HEK293 (cell line): ENCODE measurements around the gene DPP6.
"Not testable (repeated sequence)": the region's sequence is repeated elsewhere in the genome, so short reads cannot be mapped to it uniquely, and the experiment has no call there.

Experiments
- CTCF ChIA-PET: fragments of 350-600 bp; formaldehyde crosslinking; extraction: SDS; loops from one replicate; lab custom pipeline; 2021; ENCODE audit warnings: antibody characterized with exemption; lab: Yijun Ruan, JAX
- POLR2A ChIA-PET: fragments of 300-600 bp; formaldehyde crosslinking; extraction: SDS; loops from one replicate; lab custom pipeline; 2020; ENCODE audit warnings: antibody characterized with exemption, inconsistent platforms; lab: Yijun Ruan, JAX
- H3K27ac ChIP-seq: fragments of 200-500 bp; sonication (Bioruptor generic); 2 replicates; pipeline ENCODE4 v1.5.1; 2014; ENCODE audit warnings: low read depth, low read length, control low read depth, inconsistent platforms; ENCODE audit errors: extremely low read depth
- H3K36me3 ChIP-seq, 2 experiments: fragments of 200-500 bp in 1 of 2; sonication (Bioruptor generic) in 1 of 2; 1 replicate in 1 of 2; 2 replicates in 1 of 2; pipeline ENCODE4 v1.5.1; 2014 to 2017; ENCODE audit warnings: inconsistent platforms in 2 of 2, low read length in 2 of 2; ENCODE audit not compliant: control insufficient read depth in 2 of 2, insufficient read depth in 1 of 2
- H3K4me1 ChIP-seq: fragments of 200-500 bp; sonication (Bioruptor generic); 2 replicates; pipeline ENCODE4 v1.5.1; 2014; ENCODE audit warnings: mild to moderate bottlenecking, low read length, inconsistent platforms; ENCODE audit not compliant: control insufficient read depth, insufficient read depth
- H3K4me3 ChIP-seq: 2 replicates; pipeline ENCODE4 v1.5.1; 2011; ENCODE audit warnings: low read depth, mild to moderate bottlenecking, control low read depth, low read length, moderate library complexity
- H3K9me3 ChIP-seq: fragments of 200-500 bp; sonication (Bioruptor generic); 2 replicates; pipeline ENCODE4 v1.5.1; 2014; ENCODE audit warnings: low read depth, low read length, inconsistent platforms; ENCODE audit not compliant: control insufficient read depth, insufficient read depth
- ZNF654 ChIP-seq: fragments of 450-650 bp; formaldehyde crosslinking; IDR thresholded peaks from 2 replicates; pipeline ENCODE4 v1.5.1; 2016; ENCODE audit warnings: low read depth, missing biosample characterization, missing genetic modification characterization

DPP6 gene

DNA sequence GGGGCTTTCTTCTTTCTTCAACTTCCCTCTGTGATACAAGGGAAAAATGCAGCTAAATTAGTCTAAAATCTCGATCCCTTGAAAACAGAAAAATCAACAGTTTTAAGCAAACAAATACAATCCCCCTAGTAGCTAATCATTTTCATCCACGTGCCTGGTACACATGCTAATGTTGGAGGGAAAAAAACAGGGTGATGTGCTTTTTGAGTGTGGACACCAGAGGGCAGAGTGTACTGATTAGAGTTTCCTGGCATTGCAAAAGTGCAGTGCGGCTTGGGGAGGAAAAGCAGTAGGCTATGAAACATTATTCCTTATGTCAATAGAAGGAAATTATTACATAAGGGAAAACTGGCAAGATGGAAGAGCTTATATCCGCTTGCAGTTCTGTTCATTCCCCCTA, 19.6 kb downstream of the DPP6 start:
- H3K36me3 ChIP-seq, H3K4me3 ChIP-seq, H3K9me3 ChIP-seq, POLR2A ChIA-PET, H3K4me1 ChIP-seq, H3K27ac ChIP-seq: not testable (repeated sequence)
- CTCF ChIA-PET: interaction anchor here (1.0 kb wide), 1 partner anchor 432 kb away, joined by 3 read pairs; no protein-coding TSS in a partner anchor
- TF ChIP-seq ZNF654: peak; percentile 18
- TF ChIP-seq, all 188 proteins: peak for 1; not testable (repeated sequence) for 187

DNA sequence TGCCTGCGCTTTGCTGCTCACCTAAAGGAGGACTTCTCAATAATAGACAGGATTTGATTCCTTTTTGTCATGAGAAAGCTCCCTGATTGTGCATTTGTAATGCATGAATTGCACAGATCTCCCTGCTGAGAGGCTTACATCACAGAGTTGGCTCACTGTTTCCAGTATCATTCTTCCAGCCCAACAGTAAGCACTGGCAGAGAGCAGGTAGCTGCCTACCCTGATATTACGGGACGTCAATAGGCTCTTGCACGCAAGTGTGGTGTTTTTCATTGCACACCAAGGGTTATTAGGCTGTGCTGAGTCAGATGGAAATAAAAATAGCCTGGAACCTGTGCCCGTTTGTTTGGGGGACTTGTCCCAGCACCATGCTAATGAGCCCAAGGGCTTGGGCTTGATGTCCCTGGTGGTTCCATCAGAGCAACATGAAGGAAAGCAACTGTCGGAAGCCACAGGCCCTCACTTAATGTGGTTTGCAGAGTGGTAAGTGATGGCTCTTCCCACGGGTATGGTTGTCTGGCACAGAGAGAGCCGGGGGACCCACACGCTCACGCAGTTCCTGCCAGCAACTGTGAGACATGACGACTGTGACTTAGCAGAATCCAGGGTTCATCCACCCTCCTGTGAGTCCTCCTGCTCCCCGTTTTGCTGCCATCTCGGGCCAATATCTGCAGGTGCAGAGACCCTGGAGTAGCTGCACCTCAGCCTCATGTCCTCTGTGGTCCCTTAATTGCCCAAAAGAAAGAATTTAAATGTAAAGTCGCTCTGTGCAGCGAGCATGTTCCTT, 20.4 kb downstream of the DPP6 start:
- H3K4me1 ChIP-seq, POLR2A ChIA-PET: not testable (repeated sequence)
- CTCF ChIA-PET: interaction anchor here (1.0 kb wide), 1 partner anchor 431 kb away, joined by 3 read pairs; no protein-coding TSS in a partner anchor

DNA sequence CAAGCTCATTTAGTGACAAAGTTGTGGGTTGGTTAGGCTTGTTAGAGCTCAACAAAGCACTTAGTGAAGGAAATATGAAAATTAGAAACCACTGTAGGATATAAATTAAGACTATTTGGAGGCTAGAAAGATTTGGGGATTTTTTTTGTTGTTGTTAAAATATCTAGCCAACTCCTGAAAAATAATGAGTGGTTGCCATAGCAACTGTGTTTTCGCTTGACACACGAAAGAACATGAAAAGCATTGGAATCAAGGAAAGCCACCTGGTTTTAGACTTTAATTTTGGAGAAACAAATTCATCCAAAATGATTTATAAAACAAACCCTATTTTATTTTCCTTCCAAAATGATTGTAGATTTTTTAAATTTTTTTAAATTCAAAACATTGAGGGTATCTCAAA, 26.3 kb downstream of the DPP6 start:
- POLR2A ChIA-PET, H3K27ac ChIP-seq, H3K9me3 ChIP-seq, CTCF ChIA-PET, H3K36me3 ChIP-seq, H3K4me3 ChIP-seq, H3K4me1 ChIP-seq: not testable (repeated sequence)

More for the DNA sequence above, 20.4 kb downstream of the DPP6 start:
- not testable (repeated sequence) for H3K27ac ChIP-seq, H3K9me3 ChIP-seq, H3K36me3 ChIP-seq, H3K4me3 ChIP-seq

DNA sequence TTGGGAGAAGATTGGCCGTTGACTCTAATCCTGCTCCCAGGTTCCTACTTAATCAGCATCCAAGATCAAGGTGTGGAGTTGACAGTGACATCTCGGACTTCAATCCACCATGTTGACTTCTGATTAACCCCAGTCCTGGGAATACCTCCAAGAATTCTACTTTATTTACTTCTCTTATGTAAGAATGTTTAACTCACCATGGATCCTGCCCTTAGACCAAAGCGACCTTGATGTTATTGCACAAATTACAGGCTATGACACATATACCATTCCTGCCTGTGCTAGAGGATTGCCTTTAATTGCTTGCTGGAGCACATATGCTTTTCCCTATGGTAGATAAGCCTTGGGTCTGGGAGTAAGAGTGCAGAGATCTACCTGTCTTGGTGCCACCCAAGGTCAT, 28.1 kb downstream of the DPP6 start:
- H3K4me1 ChIP-seq, CTCF ChIA-PET, H3K4me3 ChIP-seq, H3K9me3 ChIP-seq, H3K36me3 ChIP-seq, POLR2A ChIA-PET, H3K27ac ChIP-seq: not testable (repeated sequence)

DNA sequence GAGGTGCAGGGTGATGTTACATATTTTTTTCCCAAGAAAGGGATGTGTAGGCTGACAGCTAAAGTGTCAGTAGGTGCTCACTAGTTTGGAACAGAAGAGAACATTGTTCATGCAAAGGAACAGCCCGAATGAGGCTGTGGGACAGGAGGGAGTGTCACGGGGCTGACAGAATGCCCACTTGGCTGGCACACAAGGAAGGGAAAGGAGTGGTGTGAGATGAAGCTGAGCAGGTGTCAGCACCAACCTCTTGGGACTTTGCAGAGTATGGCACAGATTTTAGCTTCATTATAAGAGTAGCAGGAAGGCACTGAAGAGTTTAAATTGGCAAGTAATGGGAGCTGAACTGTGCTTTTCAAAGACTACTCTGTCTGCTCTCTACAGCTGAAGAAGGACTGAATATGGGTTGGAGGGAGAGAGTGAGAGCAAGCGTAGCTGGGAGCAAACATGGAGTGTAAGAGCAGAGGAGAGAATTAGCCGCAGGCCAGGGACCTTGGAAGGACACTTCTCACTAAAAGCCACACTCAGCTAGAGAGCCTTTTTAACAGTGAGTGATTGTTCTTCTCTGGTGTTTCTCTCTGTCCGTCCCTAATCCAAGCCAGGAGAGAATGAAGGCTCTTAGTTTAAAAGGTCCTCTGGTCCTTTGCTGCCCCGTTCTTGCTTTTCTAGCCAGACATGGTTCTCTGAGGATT, 35.0 kb downstream of the DPP6 start:
- H3K27ac ChIP-seq, H3K4me1 ChIP-seq, H3K36me3 ChIP-seq, CTCF ChIA-PET, POLR2A ChIA-PET, H3K9me3 ChIP-seq, H3K4me3 ChIP-seq: not testable (repeated sequence)

DNA sequence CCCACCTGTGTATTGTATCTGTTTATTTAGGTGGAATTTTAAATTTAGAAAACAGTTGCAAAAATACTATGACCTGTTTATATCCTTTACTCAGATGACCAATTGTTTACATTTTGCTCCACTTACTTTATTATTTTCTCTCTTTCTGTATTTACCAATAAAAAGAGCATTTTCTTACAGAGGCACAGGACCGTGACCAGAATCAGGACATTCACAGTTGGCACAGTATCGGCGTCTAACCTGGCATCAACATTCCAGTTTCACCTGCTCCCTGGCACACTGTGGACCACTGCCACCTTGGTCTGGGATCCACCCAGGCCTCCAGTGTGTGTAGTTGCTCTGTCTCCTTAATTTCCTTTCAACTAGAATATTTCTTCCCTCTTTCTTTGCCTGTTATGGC, 39.9 kb downstream of the DPP6 start:
- POLR2A ChIA-PET: not testable (repeated sequence)

DNA sequence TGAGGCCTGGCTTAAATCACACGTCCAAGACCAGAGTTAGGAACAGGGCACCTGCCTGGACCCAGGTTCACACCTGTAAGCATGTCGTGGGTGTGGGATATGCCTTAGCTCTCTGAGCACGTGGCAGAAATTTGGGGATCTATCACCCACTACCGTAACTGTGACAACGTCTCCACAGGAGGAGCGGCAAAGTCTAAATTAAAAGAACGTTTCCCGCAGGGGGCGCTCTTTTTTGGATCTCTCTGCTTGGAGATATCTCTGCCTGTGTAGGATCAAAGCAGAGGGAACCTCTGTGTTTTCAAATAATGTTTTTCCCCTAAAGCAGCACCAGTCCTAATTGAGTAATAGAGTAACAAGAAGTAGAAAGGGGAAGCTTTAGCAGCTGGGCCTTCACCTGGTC, 43.0 kb downstream of the DPP6 start:
- H3K36me3 ChIP-seq, POLR2A ChIA-PET, H3K4me3 ChIP-seq, H3K9me3 ChIP-seq, H3K27ac ChIP-seq, H3K4me1 ChIP-seq, CTCF ChIA-PET: not testable (repeated sequence)

More for the DNA sequence above, 39.9 kb downstream of the DPP6 start:
- H3K4me1 ChIP-seq, H3K4me3 ChIP-seq, CTCF ChIA-PET, H3K36me3 ChIP-seq, H3K9me3 ChIP-seq, H3K27ac ChIP-seq: not testable (repeated sequence)

DNA sequence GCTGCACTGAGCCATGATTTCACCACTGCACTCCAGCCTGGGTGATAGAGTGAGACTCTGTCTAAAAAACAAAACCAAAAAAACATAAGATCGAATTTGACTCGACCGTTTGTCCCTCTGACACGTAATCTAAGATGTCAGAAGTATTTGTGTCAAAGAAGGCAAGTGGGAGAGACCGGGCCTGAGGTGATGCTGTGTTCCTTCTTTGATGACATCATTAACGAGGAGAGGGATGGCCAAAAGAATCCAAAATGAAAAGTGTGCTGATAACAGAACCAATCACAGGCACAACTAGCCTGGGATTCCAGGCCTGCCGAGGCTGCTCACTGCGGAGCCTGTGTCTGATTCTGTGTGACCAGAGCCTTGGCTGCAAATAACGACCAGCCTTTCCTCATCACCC, 52.9 kb downstream of the DPP6 start:
- H3K9me3 ChIP-seq, H3K27ac ChIP-seq, H3K36me3 ChIP-seq, H3K4me1 ChIP-seq, POLR2A ChIA-PET, CTCF ChIA-PET, H3K4me3 ChIP-seq: not testable (repeated sequence)

DNA sequence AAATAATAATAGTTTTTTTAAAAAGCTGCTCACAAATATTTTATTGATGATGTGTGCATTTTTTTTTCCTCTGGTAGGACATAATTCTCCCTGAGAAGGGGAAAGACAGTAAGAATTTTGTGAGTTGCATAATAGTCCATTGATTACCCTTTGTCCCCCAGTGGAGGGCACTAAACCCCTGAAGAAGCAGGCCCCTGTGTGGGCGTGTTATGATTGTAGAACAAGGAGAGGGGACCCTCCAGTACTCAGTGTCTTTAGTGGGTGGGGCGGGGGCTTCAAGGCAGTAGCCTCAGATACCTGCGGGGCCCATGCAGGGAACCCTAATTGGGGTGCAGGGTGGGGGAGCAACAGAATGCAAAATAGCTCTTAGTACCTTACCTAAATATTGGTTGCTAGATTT, 57.4 kb downstream of the DPP6 start:
- H3K36me3 ChIP-seq, H3K4me1 ChIP-seq, H3K27ac ChIP-seq, CTCF ChIA-PET, POLR2A ChIA-PET, H3K9me3 ChIP-seq, H3K4me3 ChIP-seq: not testable (repeated sequence)

DNA sequence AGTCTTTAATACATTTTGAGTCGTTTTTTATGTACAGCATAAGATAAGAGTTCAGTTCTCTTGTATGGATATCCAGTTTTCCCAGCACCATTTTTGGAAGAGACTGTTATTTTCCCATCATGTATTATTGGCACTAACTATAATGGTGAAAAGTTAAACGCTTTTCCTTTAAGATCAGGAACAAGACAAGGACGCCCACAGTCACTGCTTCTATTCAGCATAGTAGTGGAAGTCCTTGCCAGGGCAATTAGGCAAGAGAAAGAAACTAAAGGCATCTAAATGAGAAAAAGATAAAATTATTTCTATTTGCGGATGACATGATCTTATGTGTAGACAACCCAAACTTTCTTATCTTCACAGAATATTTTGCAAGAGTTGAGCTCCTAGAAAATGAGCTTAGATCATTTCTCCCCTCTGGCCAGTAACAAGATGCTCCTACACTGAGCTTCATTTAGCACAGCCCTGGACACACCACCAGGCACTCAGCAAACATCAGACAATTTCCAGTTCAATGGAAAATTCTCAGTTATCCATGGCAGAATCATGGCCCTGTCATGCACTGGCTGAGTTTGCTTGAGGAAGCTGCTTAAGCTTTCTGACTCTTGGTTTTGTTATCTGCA, 61.6 kb downstream of the DPP6 start:
- CTCF ChIA-PET, H3K4me1 ChIP-seq, H3K9me3 ChIP-seq, POLR2A ChIA-PET, H3K4me3 ChIP-seq, H3K27ac ChIP-seq, H3K36me3 ChIP-seq: not testable (repeated sequence)
